SK-N-SH (cell line): Measurements from ENCODE around the gene KTN1. TPM values are rescaled to one million over a fixed set of nuclear protein-coding genes. Genes with fewer than 3 reads are reported as not detected.

ENCODE experiments used
- CTCF ChIA-PET: fragments of 300-600, 350-600 bp; formaldehyde crosslinking; extraction: SDS; loops from one replicate; lab custom pipeline; 2021; lab: Yijun Ruan, JAX
- POLR2A ChIA-PET: fragments of 350-600 bp; sonication (Branson Sonifier 250); formaldehyde crosslinking; extraction: SDS; loops from one replicate; lab custom pipeline; 2020; ENCODE audit warnings: antibody characterized with exemption, inconsistent platforms; lab: Yijun Ruan, JAX
- DNase-seq: peaks from one replicate; pipeline ENCODE4 v3.0.0; 2012
- H2AFZ ChIP-seq: fragments of 200-600 bp; sonication (generic); 2 replicates; pipeline ENCODE4 v1.8.1; 2016; ENCODE audit warnings: antibody characterized with exemption, mild to moderate bottlenecking, low read depth
- H3F3A ChIP-seq: fragments of 200-600 bp; sonication (generic); replicated peaks from 2 replicates; pipeline ENCODE3; 2016; ENCODE audit warnings: antibody characterized with exemption, mild to moderate bottlenecking; ENCODE audit not compliant: insufficient read depth
- H3K27ac ChIP-seq, 2 experiments: fragments of 200-500 bp in 1 of 2; fragments of 200-600 bp in 1 of 2; sonication (Bioruptor generic) in 1 of 2; sonication (generic), shearing (Covaris generic) in 1 of 2; 2 replicates each; pipeline versions ENCODE4 v1.5.1 to v1.6.1; 2014 to 2016; ENCODE audit warnings: low read depth in 2 of 2, inconsistent platforms in 1 of 2, low read length in 1 of 2, mild to moderate bottlenecking in 1 of 2, mixed read lengths in 1 of 2
- H3K27me3 ChIP-seq: fragments of 200-600 bp; sonication (generic), shearing (Covaris generic); 2 replicates; pipeline ENCODE4 v1.6.1; 2016; ENCODE audit warnings: mixed run types; ENCODE audit not compliant: insufficient read depth
- H3K36me3 ChIP-seq, 2 experiments: fragments of 200-500 bp in 1 of 2; fragments of 200-600 bp in 1 of 2; sonication (Bioruptor generic) in 1 of 2; sonication (generic) in 1 of 2; replicated peaks in 1 of 2; 2 replicates each; pipeline versions ENCODE3 to v1.5.1; 2014 to 2016; ENCODE audit warnings: low read length in 1 of 2, mild to moderate bottlenecking in 1 of 2; ENCODE audit not compliant: insufficient read depth in 2 of 2, control insufficient read depth in 1 of 2
- H3K4me1 ChIP-seq, 2 experiments: fragments of 200-500 bp in 1 of 2; fragments of 200-600 bp in 1 of 2; sonication (Bioruptor generic) in 1 of 2; sonication (generic), shearing (Covaris generic) in 1 of 2; 2 replicates each; pipeline versions ENCODE4 v1.5.1 to v1.6.1; 2014 to 2016; ENCODE audit warnings: low read depth in 1 of 2, low read length in 1 of 2, mixed run types in 1 of 2; ENCODE audit not compliant: insufficient read depth in 2 of 2, control insufficient read depth in 1 of 2
- H3K4me2 ChIP-seq: fragments of 200-600 bp; sonication (generic), shearing (Covaris generic); 2 replicates; pipeline ENCODE4 v1.6.1; 2017; ENCODE audit warnings: mixed run types
- H3K4me3 ChIP-seq, 2 experiments: fragments of 200-500 bp in 1 of 2; fragments of 200-600 bp in 1 of 2; sonication (Bioruptor generic) in 1 of 2; sonication (generic), shearing (Covaris generic) in 1 of 2; 2 replicates each; pipeline versions ENCODE4 v1.5.1 to v1.8.1; 2014 to 2016; ENCODE audit warnings: low read depth in 2 of 2, inconsistent platforms in 1 of 2, low read length in 1 of 2, mild to moderate bottlenecking in 1 of 2, mixed read lengths in 1 of 2, moderate library complexity in 1 of 2
- H3K79me2 ChIP-seq: fragments of 200-600 bp; sonication (generic); 2 replicates; pipeline ENCODE4 v1.8.1; 2017; ENCODE audit warnings: mild to moderate bottlenecking; ENCODE audit not compliant: insufficient read depth
- H3K9ac ChIP-seq: fragments of 200-600 bp; sonication (generic); 2 replicates; pipeline ENCODE4 v1.6.1; 2017; ENCODE audit warnings: mixed run types
- H3K9me2 ChIP-seq: fragments of 200-600 bp; sonication (generic); 2 replicates; pipeline ENCODE4 v1.6.1; 2017; ENCODE audit warnings: mixed run types
- H3K9me3 ChIP-seq: fragments of 200-600 bp; sonication (generic); 2 replicates; pipeline ENCODE4 v1.6.1; 2017; ENCODE audit warnings: mixed run types, mild to moderate bottlenecking, moderate library complexity
- H4K20me1 ChIP-seq: fragments of 200-600 bp; sonication (generic); 2 replicates; pipeline ENCODE4 v1.6.1; 2017; ENCODE audit warnings: mild to moderate bottlenecking, mixed run types; ENCODE audit not compliant: insufficient read depth
- ELF1 ChIP-seq: IDR thresholded peaks from 2 replicates; pipeline ENCODE4 v1.4.0; 2012
- EZH2phosphoT487 ChIP-seq: fragments of 200-600 bp; sonication (generic); IDR thresholded peaks from 2 replicates; pipeline ENCODE4 v1.6.1; 2017; ENCODE audit warnings: low read depth, mixed run types, mild to moderate bottlenecking, antibody characterized with exemption, moderate library complexity, borderline replicate concordance
- GATA2 ChIP-seq: sonication (generic); formaldehyde crosslinking; IDR thresholded peaks from 2 replicates; pipeline ENCODE4 v1.5.0; 2020; ENCODE audit warnings: mild to moderate bottlenecking, missing genetic modification reagents
- IRF3 ChIP-seq: fragments of 150-350 bp; IDR thresholded peaks from 2 replicates; pipeline ENCODE4 v1.6.1; 2016; ENCODE audit warnings: mild to moderate bottlenecking, low read depth, low read length
- MAX ChIP-seq: IDR thresholded peaks from 2 replicates; pipeline ENCODE4 v1.4.0; 2012; ENCODE audit warnings: low read depth
- NFIC ChIP-seq: IDR thresholded peaks from 2 replicates; pipeline ENCODE4 v1.4.0; 2012; ENCODE audit warnings: borderline replicate concordance
- NRF1 ChIP-seq: IDR thresholded peaks from 2 replicates; pipeline ENCODE4 v1.6.1; 2012; ENCODE audit warnings: low read depth, mild to moderate bottlenecking, low read length
- RCOR1 ChIP-seq: fragments of 150-350 bp; IDR thresholded peaks from 2 replicates; pipeline ENCODE4 v1.6.1; 2017; ENCODE audit warnings: antibody characterized with exemption, low read length
- RFX5 ChIP-seq: IDR thresholded peaks from 2 replicates; pipeline ENCODE4 v1.6.1; 2012; ENCODE audit warnings: mild to moderate bottlenecking, improper control_type of control experiment, low read length
- SIN3A ChIP-seq: IDR thresholded peaks from 2 replicates; pipeline ENCODE4 v1.6.1; 2012; ENCODE audit warnings: low read depth, mild to moderate bottlenecking, low read length, moderate library complexity, borderline replicate concordance
- USF1 ChIP-seq: IDR thresholded peaks from 2 replicates; pipeline ENCODE4 v1.4.0; 2012; ENCODE audit warnings: low read depth, borderline replicate concordance
- WGBS: methylation state at CpG from one replicate; pipeline ENCODE4 v1.1.6; 2017; ENCODE audit warnings: low lambda C conversion rate; 5-methylcytosine and 5-hydroxymethylcytosine counted together
- polyA plus RNA-seq, 3 experiments: library from polyadenylated mRNA; depleted of rRNA; stranded (reverse); fragments of >200 nt; gene quantifications; 2 replicates each; pipeline ENCODE4 v1.2.3, GENCODE V29; 2012
- TF ChIP-seq, protein P1 (sequence below): IDR thresholded peaks from 2 replicates; pipeline ENCODE4 v1.4.0; 2012; ENCODE audit warnings: low read depth, borderline replicate concordance

The KTN1 gene
- polyA plus RNA-seq, 1 of the 3 experiments (the other 2 are of a cell fraction) = 39.5 TPM

DNA sequence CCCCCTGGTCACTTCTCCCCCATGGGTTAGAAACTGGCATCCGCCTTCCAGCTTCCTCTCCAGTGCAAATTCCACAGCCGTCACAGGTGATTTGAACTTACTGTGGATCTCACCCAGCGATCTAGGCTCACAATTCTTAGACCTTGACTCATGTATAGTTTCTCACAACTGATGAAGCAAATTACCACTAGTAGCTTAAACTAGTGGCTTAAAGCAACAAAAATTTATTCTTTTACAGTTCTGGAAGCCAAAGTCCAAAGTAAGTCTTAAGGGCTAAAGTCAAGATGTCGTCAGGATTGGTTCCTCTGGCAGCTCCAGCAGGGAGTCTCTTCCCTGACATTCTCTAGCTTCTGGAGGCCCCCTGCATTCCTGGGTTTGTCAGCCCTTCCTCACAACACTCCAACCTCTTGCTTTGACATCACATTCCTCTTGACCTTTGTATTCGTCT, 117.4 kb downstream of the KTN1 start:
- Histone ChIP-seq H3K4me3 (no peak overlapping the region), H2AFZ (no peak overlapping the region), H3K9me2 (no peaks in the 10 kb centered on the region), H3K79me2 (no peaks in the 10 kb centered on the region), H3K4me2 (no peak overlapping the region), H3K27ac (no peak overlapping the region), H3K36me3 (peaks cover 4 to 5% of the 10 kb centered on the region in 2 experiments), H3K9me3 (no peaks in the 10 kb centered on the region), H3F3A (no peaks in the 10 kb centered on the region), H3K9ac (no peak overlapping the region), H3K27me3 (no peaks in the 10 kb centered on the region), H3K4me1 (peaks cover 0 to 5% of the 10 kb centered on the region in 2 experiments; a peak in 2 of 4 replicates), H4K20me1 (no peaks in the 10 kb centered on the region)
- TF ChIP-seq RCOR1 = no peak
- no peak for TF ChIP-seq MAX
- 89% methylated on average over 5 of the region's 5 CpGs for WGBS
- POLR2A ChIA-PET = no interaction called here
- CTCF ChIA-PET = interaction anchor here (1.9 kb wide), 1 partner anchor 9 kb away, joined by 7 read pairs; no protein-coding TSS in a partner anchor
- DNase-seq = no peak

- Histone ChIP-seq H3F3A (no peaks in the 10 kb centered on the region), H3K4me1 (peaks cover 0 to 5% of the 10 kb centered on the region in 2 experiments; a peak in 2 of 4 replicates), H3K4me2 (no peak overlapping the region), H3K27ac (no peak overlapping the region), H4K20me1 (no peaks in the 10 kb centered on the region), H3K79me2 (no peaks in the 10 kb centered on the region), H3K9me2 (no peaks in the 10 kb centered on the region), H3K9ac (no peak overlapping the region), H3K4me3 (no peak overlapping the region), H3K27me3 (no peaks in the 10 kb centered on the region), H3K36me3 (peaks cover 3 to 4% of the 10 kb centered on the region in 2 experiments), H3K9me3 (no peaks in the 10 kb centered on the region), H2AFZ (no peak overlapping the region)
- no peak for DNase-seq
- POLR2A ChIA-PET = no interaction called here
- 81% methylated on average over 4 of the region's 4 CpGs for WGBS
- CTCF ChIA-PET = interaction anchor here (1.9 kb wide), 1 partner anchor 8 kb away, joined by 7 read pairs; no protein-coding TSS in a partner anchor
- TF ChIP-seq ELF1 (no peak), RFX5 (no peak), NRF1 (no peak), SIN3A (no peak), GATA2 (CRISPR knock-in tag) (no peak), IRF3 (no peak), EZH2phosphoT487 (no peak), NFIC (no peak), USF1 (no peak)
- TF ChIP-seq, protein P1, sequence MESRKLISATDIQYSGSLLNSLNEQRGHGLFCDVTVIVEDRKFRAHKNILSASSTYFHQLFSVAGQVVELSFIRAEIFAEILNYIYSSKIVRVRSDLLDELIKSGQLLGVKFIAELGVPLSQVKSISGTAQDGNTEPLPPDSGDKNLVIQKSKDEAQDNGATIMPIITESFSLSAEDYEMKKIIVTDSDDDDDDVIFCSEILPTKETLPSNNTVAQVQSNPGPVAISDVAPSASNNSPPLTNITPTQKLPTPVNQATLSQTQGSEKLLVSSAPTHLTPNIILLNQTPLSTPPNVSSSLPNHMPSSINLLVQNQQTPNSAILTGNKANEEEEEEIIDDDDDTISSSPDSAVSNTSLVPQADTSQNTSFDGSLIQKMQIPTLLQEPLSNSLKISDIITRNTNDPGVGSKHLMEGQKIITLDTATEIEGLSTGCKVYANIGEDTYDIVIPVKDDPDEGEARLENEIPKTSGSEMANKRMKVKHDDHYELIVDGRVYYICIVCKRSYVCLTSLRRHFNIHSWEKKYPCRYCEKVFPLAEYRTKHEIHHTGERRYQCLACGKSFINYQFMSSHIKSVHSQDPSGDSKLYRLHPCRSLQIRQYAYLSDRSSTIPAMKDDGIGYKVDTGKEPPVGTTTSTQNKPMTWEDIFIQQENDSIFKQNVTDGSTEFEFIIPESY = no peak
These were observed 118.0 kb downstream of the KTN1 start for GRCh38 chr14:55698051-55698450.
